ENCODE results near the gene DOC2B.
"Not testable (repeated sequence)": the region's sequence is repeated elsewhere in the genome, so short reads cannot be mapped to it uniquely, and the experiment has no call there.

The DOC2B gene

GRCh38 chr17:187130-187529 is 5.7 kb upstream of the DOC2B start:
- DNase-seq, result no peak

GRCh38 chr17:185445-186138 is 4.1 kb upstream of the DOC2B start:
- DNase-seq, result peak; percentile 37

GRCh38 chr17:183021-183420 is 1.6 kb upstream of the DOC2B start:
- no peak for DNase-seq

- no peak for DNase-seq
Observed at GRCh38 chr17:182050-182751, 751 bp upstream of the DOC2B start.

GRCh38 chr17:180381-181244 is 837 bp downstream of the DOC2B start:
- DNase-seq, result no peak

GRCh38 chr17:179781-180380 is 1.6 kb downstream of the DOC2B start:
- DNase-seq, result no peak

- no peak for DNase-seq
Observed at GRCh38 chr17:179066-179432, 2.4 kb downstream of the DOC2B start.

GRCh38 chr17:178292-179065 is 3.0 kb downstream of the DOC2B start:
- DNase-seq, result no peak

- DNase-seq, result no peak
Observed at GRCh38 chr17:177762-178161, 3.7 kb downstream of the DOC2B start.

GRCh38 chr17:177155-177554 is 4.3 kb downstream of the DOC2B start:
- DNase-seq, result no peak

GRCh38 chr17:173166-173911 is 8.1 kb downstream of the DOC2B start:
- DNase-seq, result no peak

GRCh38 chr17:172401-172800 is 9.0 kb downstream of the DOC2B start:
- DNase-seq, result no peak

GRCh38 chr17:171871-172270 is 9.6 kb downstream of the DOC2B start:
- no peak for DNase-seq

GRCh38 chr17:170130-170670 is 11.2 kb downstream of the DOC2B start:
- no peak for DNase-seq

- DNase-seq, result not testable (repeated sequence)
Observed at GRCh38 chr17:168614-169013, 12.8 kb downstream of the DOC2B start.

- no peak for DNase-seq
Observed at GRCh38 chr17:165939-166338, 15.5 kb downstream of the DOC2B start.

- peak; percentile 36 for DNase-seq
Observed at GRCh38 chr17:164303-165235, 16.9 kb downstream of the DOC2B start.

- DNase-seq, result no peak
Observed at GRCh38 chr17:163514-164098, 17.8 kb downstream of the DOC2B start.

GRCh38 chr17:162689-163088 is 18.8 kb downstream of the DOC2B start:
- DNase-seq, result no peak

- DNase-seq, result no peak
Observed at GRCh38 chr17:161481-161880, 20.0 kb downstream of the DOC2B start.

Data from CD4-positive, alpha-beta T cell treated with Interleukin-21 for 1 hour (primary cell).